GM12878 (cell line): ENCODE results near the gene RPA3. TPM values are rescaled to one million over a fixed set of nuclear protein-coding genes. Genes with fewer than 3 reads are reported as not detected.

Experiments used
- ATAC-seq: fragments of 200-7000 bp; cut with Tn5 transposase; 3 replicates; pipeline ENCODE4 v1.9.1; 2020; ENCODE audit warnings: mild to moderate bottlenecking, moderate library complexity
- BruUV-seq: library from RNA; stranded (reverse); fragments of 400-500 nt; replicated peaks from 2 replicates; lab custom pipeline; 2021; lab: Mats Ljungman, UMichigan
- CTCF ChIA-PET: fragments of 300-600 bp; sonication (Branson Sonifier 250); formaldehyde crosslinking; extraction: SDS; loops from one replicate; lab custom pipeline; 2021; ENCODE audit warnings: inconsistent platforms; lab: Yijun Ruan, JAX
- POLR2A ChIA-PET: fragments of 350-600 bp; formaldehyde crosslinking; extraction: SDS; loops from one replicate; lab custom pipeline; 2021; ENCODE audit warnings: inconsistent platforms; lab: Charles Lee
- RAD21 ChIA-PET: fragments of 300-600 bp; sonication (Branson Sonifier 250); formaldehyde crosslinking; loops from one replicate; lab custom pipeline; 2023; ENCODE audit warnings: antibody characterized with exemption; ENCODE audit not compliant: unreplicated experiment; lab: Charles Lee
- SMC1A ChIA-PET: fragments of 300-600 bp; sonication (Branson Sonifier 250); formaldehyde crosslinking; loops from one replicate; lab custom pipeline; 2023; ENCODE audit not compliant: unreplicated experiment, uncharacterized antibody; lab: Charles Lee
- DNase-seq: peaks from one replicate; pipeline ENCODE4 v3.0.0-alpha.2; 2011; ENCODE audit warnings: low read depth, low spot score
- FAIRE-seq: peaks from 3 replicates; lab custom pipeline; 2011; peaks lifted over from hg19 to GRCh38; lab: Jason Lieb, UNC
- H2AFZ ChIP-seq: 2 replicates; pipeline ENCODE4 v1.6.0; 2011; ENCODE audit warnings: low read depth, low read length, control low read depth; ENCODE audit not compliant: control insufficient read depth
- H3K27ac ChIP-seq: 2 replicates; pipeline ENCODE4 v1.5.1; 2011; ENCODE audit warnings: control low read depth; ENCODE audit not compliant: control insufficient read depth, insufficient read depth
- H3K27me3 ChIP-seq, 2 experiments: replicated peaks in 1 of 2; 2 replicates each; pipeline versions ENCODE4 v1.6.0 to v1.6.1; 2011; ENCODE audit warnings: low read length in 1 of 2; ENCODE audit not compliant: control insufficient read depth in 2 of 2, insufficient read depth in 2 of 2
- H3K36me3 ChIP-seq, 2 experiments: 2 replicates each; pipeline ENCODE4 v1.5.1; 2011; ENCODE audit warnings: low read length in 1 of 2; ENCODE audit not compliant: control insufficient read depth in 2 of 2, insufficient read depth in 2 of 2
- H3K4me1 ChIP-seq: 2 replicates; pipeline ENCODE4 v1.6.1; 2011; ENCODE audit warnings: mild to moderate bottlenecking, low read length, moderate library complexity, mixed read lengths; ENCODE audit not compliant: control insufficient read depth, insufficient read depth
- H3K4me2 ChIP-seq: 2 replicates; pipeline ENCODE4 v1.6.0; 2011; ENCODE audit warnings: control low read depth; ENCODE audit not compliant: control insufficient read depth, insufficient read depth
- H3K4me3 ChIP-seq: fragments of 200-600 bp; sonication (generic); 2 replicates; pipeline ENCODE4 v1.5.1; 2016
- H3K79me2 ChIP-seq: 2 replicates; pipeline ENCODE4 v1.6.0; 2011; ENCODE audit warnings: low read length; ENCODE audit not compliant: control insufficient read depth, insufficient read depth
- H3K9ac ChIP-seq: 2 replicates; pipeline ENCODE4 v1.8.0; 2011; ENCODE audit warnings: low read length, control low read depth, mixed read lengths; ENCODE audit not compliant: control insufficient read depth, insufficient read depth
- H3K9me3 ChIP-seq: replicated peaks from 3 replicates; pipeline ENCODE4 v1.5.1; 2011; ENCODE audit warnings: mild to moderate bottlenecking, low read length; ENCODE audit not compliant: control insufficient read depth, insufficient read depth
- H4K20me1 ChIP-seq: 2 replicates; pipeline ENCODE4 v1.6.0; 2011; ENCODE audit not compliant: control insufficient read depth, insufficient read depth
- BCLAF1 ChIP-seq: fragments of 450-650 bp; IDR thresholded peaks from 2 replicates; pipeline ENCODE4 v1.6.1; 2017; ENCODE audit warnings: antibody characterized with exemption, mild to moderate bottlenecking, moderate library complexity
- ESRRA ChIP-seq: IDR thresholded peaks from 2 replicates; pipeline ENCODE4 v1.6.1; 2012; ENCODE audit warnings: mild to moderate bottlenecking, low read length, improper control_type of control experiment
- MEF2A ChIP-seq: IDR thresholded peaks from 2 replicates; pipeline ENCODE4 v1.6.1; 2011; ENCODE audit warnings: low read depth, mild to moderate bottlenecking, low read length, moderate library complexity; ENCODE audit not compliant: insufficient read depth
- NFYB ChIP-seq: IDR thresholded peaks from 2 replicates; pipeline ENCODE4 v1.6.1; 2011; ENCODE audit warnings: low read depth, mild to moderate bottlenecking, low read length, improper control_type of control experiment, moderate library complexity; ENCODE audit not compliant: insufficient read depth
- SIN3A ChIP-seq: IDR thresholded peaks from 2 replicates; pipeline ENCODE4 v1.6.1; 2012; ENCODE audit warnings: low read depth, low read length, improper control_type of control experiment
- SPI1 ChIP-seq: IDR thresholded peaks from 2 replicates; pipeline ENCODE4 v1.6.1; 2011; ENCODE audit warnings: low read depth, mild to moderate bottlenecking, low read length, moderate library complexity, borderline replicate concordance; ENCODE audit not compliant: insufficient read depth
- TARDBP ChIP-seq: IDR thresholded peaks from 2 replicates; pipeline ENCODE4 v1.6.1; 2016; ENCODE audit warnings: borderline replicate concordance
- TCF12 ChIP-seq: IDR thresholded peaks from 2 replicates; pipeline ENCODE4 v1.6.1; 2011; ENCODE audit warnings: low read depth, mild to moderate bottlenecking, low read length
- ZBTB4 ChIP-seq: fragments of 450-650 bp; formaldehyde crosslinking; IDR thresholded peaks from 2 replicates; pipeline ENCODE4 v1.4.0; 2022; ENCODE audit warnings: mild to moderate bottlenecking, moderate library complexity
- in situ Hi-C: fragments of 300-500 bp; cut with MboI; formaldehyde crosslinking; loops from 9 replicates; pipeline ENCODE4 v1.14.3; 2018; ENCODE audit warnings: mixed read lengths
- intact Hi-C: fragments of 100-400 bp; cut with micrococcal nuclease; formaldehyde crosslinking; loops from one replicate; pipeline ENCODE4 v1.14.2; 2022; ENCODE audit not compliant: unreplicated experiment
- polyA plus RNA-seq, 11 experiments: library from polyadenylated mRNA; depleted of rRNA in 4 of 11; unstranded in 6 of 11; stranded (reverse) in 5 of 11; fragments of >200 nt; fragmentation: Nextera tagmentation in 4 of 11; fragmentation: Illumina TruSeq in 1 of 11; extraction: Ambion mirVana in 4 of 11; extraction: Trizol in 1 of 11; gene quantifications; 1 replicate in 1 of 11; 2 replicates in 10 of 11; pipeline versions ENCODE4 v1.2.1 to v1.2.3, GENCODE V29; 2011 to 2016; ENCODE audit warnings: inconsistent platforms in 2 of 11, missing spikeins in 2 of 11, low read depth in 1 of 11
- total RNA-seq, 4 experiments: library from RNA; depleted of rRNA in 3 of 4; stranded (reverse); fragments of >200 nt in 3 of 4; fragmentation: Illumina TruSeq in 1 of 4; extraction: Trizol in 1 of 4; gene quantifications; 2 replicates each; pipeline versions ENCODE4 v1.2.1 to v1.2.3, GENCODE V29; 2013 to 2021

Gene RPA3
- total and polyA plus RNA-seq, 10 of the 15 experiments (the other 5 are each of a cell fraction or from before 2014, with no cell fraction given) = 60.2 to 343 (median 112) TPM

- Histone ChIP-seq H3K36me3 (no peaks in the 10 kb centered on the region; a peak in 1 of 4 replicates), H2AFZ (no peak overlapping the region), H3K9ac (no peak overlapping the region), H3K4me2 (no peak overlapping the region), H3K4me3 (no peak overlapping the region), H3K4me1 (peaks cover 5% of the 10 kb centered on the region; the same call in 1 of the 2 replicates), H3K9me3 (no peaks in the 10 kb centered on the region), H4K20me1 (no peaks in the 10 kb centered on the region), H3K27ac (no peak overlapping the region), H3K27me3 (no peaks in the 10 kb centered on the region), H3K79me2 (no peaks in the 10 kb centered on the region)
- ChIA-PET POLR2A (no interaction called here), CTCF (interaction anchor here (1.3 to 3.5 kb wide), 2 partner anchors 18 to 29 kb away, joined by 3 to 27 read pairs; partner anchors contain the start of gene RPA3), RAD21 (interaction anchor here (1.1 to 5.5 kb wide), 4 partner anchors 18 to 240 kb away, joined by 3 to 39 read pairs (median 13); partner anchors contain the start of gene RPA3), SMC1A (interaction anchor here (0.8 to 8.0 kb wide), 7 partner anchors 11 to 56 kb away, joined by 3 to 87 read pairs (median 25); partner anchors contain the start of gene RPA3)
- in situ Hi-C loops = no loop called here
- intact Hi-C loops = loop anchor here (2.0 kb wide), 1 partner anchor 17 kb away; no protein-coding TSS in a partner anchor
- TF ChIP-seq TARDBP (no peak), SIN3A (no peak), BCLAF1 (no peak), TCF12 (no peak), MEF2A (no peak), ZBTB4 (no peak), NFYB (no peak), ESRRA (no peak), SPI1 (no peak)
- FAIRE-seq (no peak), DNase-seq (no peak), ATAC-seq (no peak)
- no TSS peak for BruUV-seq
These were observed 19.3 kb upstream of the RPA3 start for GRCh38 chr7:7737674-7738073.
